22Rv1 (cell line): Measurements from ENCODE around the gene STARD9.
"Not testable (repeated sequence)": the region's sequence is repeated elsewhere in the genome, so short reads cannot be mapped to it uniquely, and the experiment has no call there.

ENCODE experiments used
- ZFX ChIP-seq: fragments of 450-650 bp; IDR thresholded peaks from 2 replicates; pipeline ENCODE4 v1.6.1; 2017; ENCODE audit warnings: antibody characterized with exemption, borderline replicate concordance
- TF ChIP-seq, protein P1 (sequence below): fragments of 450-650 bp; IDR thresholded peaks from 2 replicates; pipeline ENCODE4 v1.5.1; 2017; ENCODE audit warnings: mild to moderate bottlenecking

DNA sequence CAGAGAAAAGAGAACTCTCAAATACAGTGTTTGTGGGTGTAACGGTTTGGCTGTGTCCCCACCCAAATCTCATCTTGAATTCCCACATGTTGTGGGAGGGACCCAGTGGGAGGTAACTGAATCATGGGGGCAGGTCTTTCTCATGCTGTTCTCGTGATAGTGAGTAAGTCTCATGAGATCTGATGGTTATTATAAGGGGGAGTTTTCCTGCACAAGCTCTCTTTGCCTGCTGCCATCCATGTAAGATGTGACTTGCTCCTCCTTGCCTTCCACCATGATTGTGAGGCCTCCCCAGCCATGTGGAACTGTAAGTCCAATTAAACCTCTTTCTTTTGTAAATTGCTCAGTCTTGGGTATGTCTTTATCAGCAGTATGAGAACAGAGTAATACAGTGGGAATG, 186.4 kb downstream of the STARD9 start:
- TF ChIP-seq, protein P1, sequence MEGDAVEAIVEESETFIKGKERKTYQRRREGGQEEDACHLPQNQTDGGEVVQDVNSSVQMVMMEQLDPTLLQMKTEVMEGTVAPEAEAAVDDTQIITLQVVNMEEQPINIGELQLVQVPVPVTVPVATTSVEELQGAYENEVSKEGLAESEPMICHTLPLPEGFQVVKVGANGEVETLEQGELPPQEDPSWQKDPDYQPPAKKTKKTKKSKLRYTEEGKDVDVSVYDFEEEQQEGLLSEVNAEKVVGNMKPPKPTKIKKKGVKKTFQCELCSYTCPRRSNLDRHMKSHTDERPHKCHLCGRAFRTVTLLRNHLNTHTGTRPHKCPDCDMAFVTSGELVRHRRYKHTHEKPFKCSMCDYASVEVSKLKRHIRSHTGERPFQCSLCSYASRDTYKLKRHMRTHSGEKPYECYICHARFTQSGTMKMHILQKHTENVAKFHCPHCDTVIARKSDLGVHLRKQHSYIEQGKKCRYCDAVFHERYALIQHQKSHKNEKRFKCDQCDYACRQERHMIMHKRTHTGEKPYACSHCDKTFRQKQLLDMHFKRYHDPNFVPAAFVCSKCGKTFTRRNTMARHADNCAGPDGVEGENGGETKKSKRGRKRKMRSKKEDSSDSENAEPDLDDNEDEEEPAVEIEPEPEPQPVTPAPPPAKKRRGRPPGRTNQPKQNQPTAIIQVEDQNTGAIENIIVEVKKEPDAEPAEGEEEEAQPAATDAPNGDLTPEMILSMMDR, result not testable (repeated sequence)
- TF ChIP-seq ZFX, result not testable (repeated sequence)
